ENCODE results near the gene KLHL30.

KLHL30 gene

DNA sequence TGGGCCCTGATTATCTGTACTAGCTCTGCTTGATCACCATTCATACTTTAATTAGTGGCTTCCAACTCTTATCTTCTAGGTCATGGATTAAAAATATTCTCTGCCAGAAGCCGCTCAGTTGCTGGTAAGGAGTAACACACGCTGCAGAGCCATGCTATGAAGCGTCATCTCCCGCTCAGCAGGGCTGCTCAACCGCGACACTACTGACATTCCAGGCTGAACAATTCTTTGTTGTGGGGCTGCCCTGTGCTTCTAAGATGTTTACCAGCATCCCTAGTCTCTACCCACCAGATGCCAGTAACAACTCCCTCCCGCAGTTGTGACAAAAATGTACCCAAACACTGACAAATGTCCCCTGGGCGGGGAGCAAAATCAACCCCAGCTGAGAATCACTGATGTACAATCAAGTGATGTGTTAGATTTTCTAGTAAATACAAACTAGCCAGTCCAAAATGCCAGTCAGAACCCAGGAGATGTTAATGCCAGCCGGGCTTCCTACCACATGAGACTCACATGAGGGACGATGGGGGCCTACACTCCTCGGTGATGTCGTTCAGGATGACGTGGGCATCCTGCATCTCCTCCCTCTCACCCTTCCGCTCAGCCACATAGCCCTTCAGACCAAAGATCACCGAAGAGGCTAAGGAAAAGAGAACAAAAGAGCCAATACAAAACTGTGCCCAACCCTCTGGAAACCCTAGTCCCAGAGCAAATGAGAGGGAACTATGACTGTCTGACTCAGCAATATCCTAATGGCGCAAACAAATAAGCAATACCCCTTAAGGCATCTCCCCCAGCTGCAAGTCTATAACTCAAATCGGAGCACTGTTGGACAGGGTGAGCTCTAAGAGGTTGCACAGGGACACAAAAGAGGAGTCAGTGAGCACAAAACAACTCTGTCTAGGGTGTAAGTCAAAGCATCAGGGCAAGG, 49.4 kb downstream of the KLHL30 start:
- DNase-seq (ENCODE audit: low read depth in 2 of 2), result no peak

DNA sequence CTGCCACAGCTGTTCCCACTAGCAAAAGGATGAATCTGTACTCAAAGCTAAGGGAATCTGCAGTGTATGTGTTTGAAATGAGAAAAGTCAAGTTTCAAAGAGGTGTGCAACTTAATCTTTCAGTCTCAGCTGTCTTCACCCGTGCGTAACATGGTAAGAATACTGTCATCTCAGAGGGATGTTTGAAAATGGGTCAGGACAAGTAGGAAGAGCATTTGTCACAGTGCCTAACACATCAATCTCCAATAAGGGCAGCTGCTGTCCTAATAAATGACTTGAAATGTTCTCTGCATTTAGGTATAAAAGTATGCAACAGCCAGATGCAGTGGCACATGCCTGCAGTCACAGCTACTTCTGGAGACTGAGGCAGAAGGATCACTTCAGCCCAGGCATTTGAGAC, 52.0 kb downstream of the KLHL30 start:
- no peak for DNase-seq (ENCODE audit: low read depth in 2 of 2)

Data from stimulated activated CD4-positive, alpha-beta T cell treated with anti-CD3 and anti-CD28 coated beads, Interleukin-4, amount 100 ng/mL, for 48 hours (primary cell).